Central memory CD4-positive, alpha-beta T cell (primary cell): Measurements from ENCODE around the gene LRP1.

Source experiments
- DNase-seq: peaks from one replicate; pipeline ENCODE4 v3.0.0; 2022

Gene LRP1

DNA sequence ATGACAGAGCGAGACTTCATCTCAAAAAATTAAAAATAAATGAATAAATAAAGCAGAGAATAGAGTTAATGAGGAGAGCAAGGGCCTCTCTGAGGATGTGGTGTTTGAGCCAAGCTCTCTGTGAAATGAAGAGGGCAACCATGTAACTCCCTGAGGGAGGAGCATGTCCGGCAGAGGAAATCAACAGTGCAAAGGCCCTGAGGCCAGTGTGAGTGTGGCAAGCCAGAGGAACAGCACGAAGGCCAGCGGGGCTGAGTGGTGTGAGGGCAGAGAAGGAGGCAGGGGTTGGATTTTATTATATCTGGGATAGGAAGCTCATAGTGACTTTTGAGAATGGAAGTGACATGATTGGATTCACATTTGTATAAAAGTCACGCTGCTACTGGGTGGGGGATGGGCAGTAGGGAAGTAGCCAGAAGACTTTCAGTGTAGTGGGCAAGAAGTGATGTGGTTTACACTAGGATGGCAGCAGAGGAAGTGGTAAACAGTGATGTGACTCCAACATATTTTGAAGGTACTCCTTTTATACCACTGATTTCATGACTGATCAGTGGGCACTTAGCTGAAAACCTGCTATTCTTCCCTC lies 29.4 kb downstream of the LRP1 start:
- DNase-seq = no peak

DNA sequence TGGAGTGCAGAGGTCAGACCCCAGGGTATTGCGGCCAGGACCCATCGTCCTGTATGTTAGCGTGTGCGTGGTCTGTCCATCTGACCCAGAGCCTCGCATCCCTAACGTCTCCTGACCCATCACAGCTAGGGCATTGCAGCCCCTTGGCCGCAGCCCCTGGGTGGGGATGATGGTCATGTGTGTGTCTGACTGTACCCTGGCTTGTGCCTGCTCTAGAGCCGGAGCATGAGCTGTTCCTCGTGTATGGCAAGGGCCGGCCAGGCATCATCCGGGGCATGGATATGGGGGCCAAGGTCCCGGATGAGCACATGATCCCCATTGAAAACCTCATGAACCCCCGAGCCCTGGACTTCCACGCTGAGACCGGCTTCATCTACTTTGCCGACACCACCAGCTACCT lies 29.9 kb downstream of the LRP1 start:
- DNase-seq = no peak

DNA sequence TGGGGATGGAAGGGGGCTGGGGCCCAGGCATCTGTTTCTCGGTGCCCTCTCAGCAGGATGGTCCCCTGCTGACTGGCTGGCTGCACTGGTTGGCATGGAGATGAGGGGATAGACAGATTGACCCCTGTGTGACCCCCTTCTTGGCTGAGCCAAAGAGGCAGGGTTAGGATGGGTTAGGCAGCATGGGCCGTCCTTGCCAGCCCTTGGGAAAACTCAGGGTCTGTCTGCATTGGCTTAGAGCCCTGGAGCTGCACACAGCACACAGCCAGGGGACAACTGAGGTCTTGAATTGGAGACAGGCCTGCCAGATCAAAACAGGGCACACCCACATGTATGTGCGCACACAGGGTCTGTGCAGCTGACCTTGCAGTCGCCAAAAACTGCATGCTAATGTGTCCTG lies 30.4 kb downstream of the LRP1 start:
- no peak for DNase-seq

DNA sequence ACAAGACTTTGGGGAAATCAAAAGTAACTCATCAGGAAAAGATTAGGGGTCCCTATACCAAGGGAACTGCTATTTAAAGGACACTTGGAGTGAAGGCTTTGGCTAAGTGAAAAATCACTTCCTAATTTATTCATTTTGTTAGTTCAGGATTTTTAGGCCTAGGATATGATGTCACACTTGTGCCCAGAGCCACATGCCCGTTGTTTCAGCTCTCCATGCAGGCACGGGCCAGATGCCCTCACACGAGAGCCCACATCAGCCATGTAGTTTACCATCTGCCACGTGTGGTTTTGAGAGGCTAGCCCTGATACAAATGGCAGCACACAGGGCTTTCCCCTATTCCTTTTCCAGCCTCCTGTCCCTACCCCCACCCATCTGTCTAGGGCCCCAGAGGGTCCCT lies 31.0 kb downstream of the LRP1 start:
- no peak for DNase-seq

DNA sequence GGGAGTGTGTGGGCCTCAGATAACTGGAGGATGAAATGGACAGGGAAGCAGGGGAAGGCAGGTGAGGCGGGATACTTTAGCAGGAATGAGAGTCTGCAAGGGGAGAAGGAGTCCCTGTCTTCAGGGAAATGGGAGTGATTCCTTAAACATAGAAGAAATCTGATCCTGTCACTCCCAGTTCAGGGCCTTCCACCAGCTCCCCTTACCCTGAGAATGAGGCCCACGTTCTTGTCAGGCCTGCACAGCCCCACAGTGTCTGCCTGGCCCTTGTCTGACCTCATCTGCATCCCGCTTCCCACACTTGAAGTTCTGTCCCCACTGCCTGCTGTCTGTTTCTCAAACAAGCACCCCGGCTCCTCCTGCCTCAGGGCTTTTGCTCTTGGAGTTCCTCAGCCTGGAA lies 31.8 kb downstream of the LRP1 start:
- DNase-seq = no peak

DNA sequence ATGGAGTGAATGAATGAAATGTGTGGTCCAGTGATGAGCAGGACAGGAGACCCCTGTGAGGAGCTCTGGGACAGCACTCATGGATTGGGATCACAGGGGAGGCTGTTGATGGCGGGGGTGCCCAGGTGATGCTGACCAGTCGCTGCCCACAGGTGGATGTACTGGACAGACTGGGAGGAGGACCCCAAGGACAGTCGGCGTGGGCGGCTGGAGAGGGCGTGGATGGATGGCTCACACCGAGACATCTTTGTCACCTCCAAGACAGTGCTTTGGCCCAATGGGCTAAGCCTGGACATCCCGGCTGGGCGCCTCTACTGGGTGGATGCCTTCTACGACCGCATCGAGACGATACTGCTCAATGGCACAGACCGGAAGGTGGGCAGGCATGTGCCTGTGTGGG lies 32.5 kb downstream of the LRP1 start:
- DNase-seq = no peak

DNA sequence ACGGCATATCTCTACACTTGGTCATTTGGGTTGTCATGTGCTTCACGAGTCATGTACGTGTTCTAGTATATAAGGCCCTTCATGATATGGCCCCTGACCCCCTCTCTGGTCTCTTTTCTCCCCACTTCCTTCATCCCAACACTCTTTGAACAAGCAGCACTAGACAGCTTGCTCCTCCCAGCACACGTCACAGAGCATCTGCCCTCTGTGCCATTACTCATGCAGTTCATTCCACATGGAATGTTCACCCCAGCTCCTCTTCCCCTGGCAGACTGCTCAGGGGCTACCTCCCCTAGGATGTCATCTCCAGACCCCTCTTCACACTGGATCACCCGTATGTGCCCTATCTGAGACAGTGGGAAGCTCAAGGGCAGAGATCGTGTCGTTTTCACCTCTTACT lies 33.2 kb downstream of the LRP1 start:
- DNase-seq = no peak

DNA sequence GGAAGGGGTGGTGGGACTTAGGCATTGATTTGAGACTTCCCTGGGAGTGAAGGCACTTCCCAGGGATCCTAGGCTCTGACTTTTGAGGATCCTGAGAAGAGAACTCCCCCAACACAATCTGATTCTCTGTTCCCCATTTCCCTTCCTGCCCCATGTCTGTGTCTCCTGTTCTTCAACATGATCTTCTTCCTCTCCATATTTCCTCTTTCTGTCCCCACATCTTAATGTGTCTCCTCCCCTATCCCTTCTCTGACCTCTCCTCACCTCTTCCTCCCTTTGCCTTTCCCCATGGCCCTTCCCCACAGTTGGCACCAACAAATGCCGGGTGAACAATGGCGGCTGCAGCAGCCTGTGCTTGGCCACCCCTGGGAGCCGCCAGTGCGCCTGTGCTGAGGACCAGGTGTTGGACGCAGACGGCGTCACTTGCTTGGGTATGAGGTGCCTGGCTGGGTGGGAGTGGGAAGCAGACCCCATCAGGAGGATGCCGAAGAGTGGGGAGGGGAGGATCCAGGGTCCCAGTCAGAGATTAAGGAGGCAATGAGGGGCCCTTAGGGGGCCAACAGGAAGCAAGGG lies 34.4 kb downstream of the LRP1 start:
- no peak for DNase-seq

DNA sequence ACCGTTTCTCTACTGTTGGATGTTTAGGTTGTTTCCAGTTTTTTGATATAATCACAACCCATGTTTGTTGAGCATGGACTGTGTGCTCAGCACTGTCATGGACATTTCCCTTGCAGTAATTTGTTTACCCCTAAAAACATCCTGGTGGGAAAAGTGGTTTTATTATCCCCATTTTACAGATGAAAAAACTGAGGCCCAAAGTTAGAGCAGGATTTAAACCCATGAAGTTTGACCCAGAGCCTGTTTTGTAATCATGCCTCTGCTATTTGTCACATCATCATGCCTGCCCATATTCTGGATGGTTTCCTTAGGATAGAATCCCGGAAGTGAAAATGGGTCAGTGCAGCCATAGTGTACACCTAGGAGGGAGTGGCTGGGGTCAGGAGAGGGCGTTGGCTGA lies 36.2 kb downstream of the LRP1 start:
- no peak for DNase-seq

DNA sequence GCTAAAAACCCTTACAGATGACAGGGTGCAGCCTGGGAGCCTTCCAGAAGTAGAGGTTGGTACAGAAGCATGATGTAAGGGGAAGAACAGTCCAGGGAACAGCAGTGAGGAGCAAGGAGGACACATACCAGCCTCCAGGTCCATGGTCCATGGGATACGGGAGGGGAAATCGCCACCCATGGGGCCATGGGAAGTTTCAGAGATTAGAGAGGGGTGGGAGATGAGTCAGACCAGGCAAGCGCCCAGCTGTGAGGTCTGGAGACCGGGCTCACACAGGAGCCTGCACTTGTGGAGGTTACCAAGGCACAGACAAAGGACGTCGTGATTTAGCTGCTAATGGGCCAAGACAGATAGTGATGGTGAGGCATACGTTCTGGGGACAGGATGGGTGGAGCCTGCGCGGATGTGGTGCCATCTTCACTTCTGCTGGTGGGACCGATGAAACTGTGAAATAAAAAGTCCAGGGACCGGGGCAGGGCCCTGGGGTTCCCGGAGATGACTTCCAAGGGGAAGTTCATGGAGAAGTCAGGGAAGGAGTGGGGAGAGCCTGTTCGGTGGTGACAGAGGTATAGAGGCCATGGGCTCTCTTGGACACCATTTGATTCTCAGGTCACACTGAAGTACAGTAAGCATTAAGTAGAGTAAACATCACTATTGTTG lies 36.8 kb downstream of the LRP1 start:
- DNase-seq = no peak

DNA sequence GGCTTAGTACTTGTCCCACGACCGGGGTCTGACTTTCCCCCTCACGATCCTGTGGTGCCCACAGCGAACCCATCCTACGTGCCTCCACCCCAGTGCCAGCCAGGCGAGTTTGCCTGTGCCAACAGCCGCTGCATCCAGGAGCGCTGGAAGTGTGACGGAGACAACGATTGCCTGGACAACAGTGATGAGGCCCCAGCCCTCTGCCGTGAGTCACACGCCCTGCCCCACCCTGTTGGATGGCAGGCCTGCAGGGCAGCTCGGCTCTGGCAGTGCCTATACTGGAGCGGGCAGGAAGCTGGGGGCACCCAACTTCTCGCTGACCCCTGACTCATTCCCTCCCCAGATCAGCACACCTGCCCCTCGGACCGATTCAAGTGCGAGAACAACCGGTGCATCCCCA lies 37.5 kb downstream of the LRP1 start:
- DNase-seq = no peak

DNA sequence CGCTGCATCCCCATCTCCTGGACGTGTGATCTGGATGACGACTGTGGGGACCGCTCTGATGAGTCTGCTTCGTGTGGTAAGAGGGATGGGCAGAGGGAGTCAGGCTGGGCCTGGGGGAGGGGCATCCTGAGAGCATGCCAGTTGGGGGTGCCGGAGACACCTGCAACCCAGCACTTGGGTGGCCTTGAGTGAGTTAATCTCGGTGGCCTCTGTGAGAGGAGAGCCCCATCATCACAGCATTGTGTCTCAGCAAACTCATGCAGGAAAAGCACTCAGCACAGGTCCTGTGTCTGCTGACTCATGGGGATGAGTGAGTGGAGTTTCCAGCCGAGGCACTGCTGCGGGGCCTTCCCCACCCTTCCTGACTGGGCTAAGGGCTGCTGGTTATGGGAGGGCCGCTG lies 38.7 kb downstream of the LRP1 start:
- no peak for DNase-seq

DNA sequence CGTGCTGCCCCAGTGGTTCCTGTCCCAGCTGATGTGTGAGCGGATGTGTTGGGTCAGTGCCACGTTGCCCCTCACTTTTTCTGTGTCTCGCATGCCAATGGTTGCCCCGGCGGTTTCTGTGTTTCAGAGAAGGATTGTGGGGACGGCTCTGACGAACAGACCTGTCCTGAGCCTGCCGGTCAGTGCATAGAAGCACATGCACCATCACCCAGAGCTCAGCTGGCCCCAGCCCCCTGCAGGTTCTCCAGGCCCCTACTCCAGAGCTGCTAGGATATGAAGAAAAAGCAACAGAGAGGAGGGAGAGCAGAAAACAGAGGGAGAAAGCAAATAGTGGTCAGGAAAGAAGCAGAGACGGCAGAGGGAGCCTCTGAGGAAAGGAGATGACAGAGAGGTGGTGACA lies 39.8 kb downstream of the LRP1 start:
- DNase-seq = no peak

DNA sequence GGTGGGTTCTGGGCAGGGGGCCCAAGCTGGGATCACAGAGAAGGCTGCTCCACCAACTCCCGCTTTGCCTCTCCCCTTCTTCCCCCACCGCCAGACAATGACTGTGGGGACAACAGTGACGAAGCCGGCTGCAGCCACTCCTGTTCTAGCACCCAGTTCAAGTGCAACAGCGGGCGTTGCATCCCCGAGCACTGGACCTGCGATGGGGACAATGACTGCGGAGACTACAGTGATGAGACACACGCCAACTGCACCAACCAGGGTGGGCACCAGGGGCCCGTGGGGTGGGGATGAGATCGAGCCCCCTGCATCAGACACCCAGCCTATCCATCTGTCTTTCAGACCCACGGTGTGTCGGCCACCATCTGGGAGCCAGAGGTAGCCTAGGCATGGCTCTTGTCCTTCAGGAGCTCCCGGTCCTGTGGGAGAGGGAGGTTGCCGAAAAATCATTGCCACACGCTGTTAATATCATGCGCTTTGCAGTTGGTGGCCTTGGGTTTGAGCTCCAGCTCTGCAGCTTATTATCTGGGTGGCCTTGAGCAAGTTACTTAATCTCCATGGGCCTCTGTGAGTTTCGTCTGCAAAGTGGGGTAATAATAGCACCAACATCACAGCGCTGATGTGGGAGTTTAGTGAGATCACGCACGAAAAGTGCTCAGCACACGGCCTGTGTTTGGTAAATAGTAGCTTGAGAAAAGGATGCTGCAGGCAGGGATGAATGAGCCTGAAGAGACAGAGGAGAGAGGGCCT lies 40.9 kb downstream of the LRP1 start:
- DNase-seq = no peak

DNA sequence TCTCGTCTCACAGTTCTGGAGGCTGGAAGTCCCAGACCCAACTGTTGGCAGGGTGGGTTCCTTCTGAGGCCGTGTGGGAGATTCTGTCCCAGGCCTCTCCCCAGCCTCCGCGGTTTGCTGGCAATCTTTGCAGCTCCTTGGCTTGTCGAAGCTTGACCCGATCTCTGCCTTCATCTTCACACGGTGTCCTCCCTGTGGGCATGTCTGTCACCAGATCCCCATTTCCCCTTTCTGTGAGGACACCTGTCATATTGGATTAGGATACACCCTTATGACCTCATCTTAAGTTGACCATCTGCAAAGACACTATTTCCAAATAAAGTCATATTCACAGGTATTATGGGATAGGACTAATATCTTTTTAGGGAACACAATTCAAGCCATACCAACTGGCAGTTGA lies 41.7 kb downstream of the LRP1 start:
- no peak for DNase-seq

DNA sequence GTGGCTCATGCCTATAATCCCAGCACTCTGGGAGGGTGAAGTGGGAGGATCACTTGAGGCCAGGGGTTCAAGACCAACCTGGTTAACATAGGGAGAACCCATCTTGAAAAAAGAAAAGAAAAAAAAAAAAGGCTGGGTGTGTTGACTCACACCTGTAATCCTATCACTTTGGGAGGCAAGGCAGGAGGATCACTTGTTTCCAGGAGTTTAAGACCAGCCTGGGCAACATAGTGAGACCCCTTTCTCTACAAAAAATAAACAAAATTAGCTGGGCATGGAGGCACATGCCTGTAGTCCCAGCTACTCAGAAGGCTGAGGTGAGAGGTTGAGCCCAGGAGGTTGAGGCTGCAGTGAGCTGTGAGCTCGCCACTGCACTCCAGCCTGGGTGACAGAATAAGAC lies 42.1 kb downstream of the LRP1 start:
- no peak for DNase-seq

DNA sequence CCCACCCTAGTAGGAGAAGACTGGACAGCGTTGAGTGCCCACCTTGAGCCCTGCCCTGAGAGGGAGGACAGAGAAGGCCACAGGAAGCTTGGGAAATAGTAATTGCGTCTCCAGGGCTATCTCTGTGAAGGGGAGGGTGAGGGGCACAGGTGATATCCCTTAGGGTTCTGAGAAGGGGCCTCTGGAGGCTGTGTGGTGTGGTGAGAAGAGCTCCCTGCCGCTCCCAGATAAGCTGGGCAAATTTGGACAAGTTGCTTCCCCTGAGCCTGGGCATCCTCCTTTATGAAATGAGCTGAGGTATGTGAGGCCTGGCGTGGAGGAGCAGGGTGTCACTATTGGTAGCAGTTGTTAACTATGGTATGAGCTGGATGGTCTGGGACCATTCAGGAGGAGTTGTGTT lies 42.6 kb downstream of the LRP1 start:
- DNase-seq = no peak

DNA sequence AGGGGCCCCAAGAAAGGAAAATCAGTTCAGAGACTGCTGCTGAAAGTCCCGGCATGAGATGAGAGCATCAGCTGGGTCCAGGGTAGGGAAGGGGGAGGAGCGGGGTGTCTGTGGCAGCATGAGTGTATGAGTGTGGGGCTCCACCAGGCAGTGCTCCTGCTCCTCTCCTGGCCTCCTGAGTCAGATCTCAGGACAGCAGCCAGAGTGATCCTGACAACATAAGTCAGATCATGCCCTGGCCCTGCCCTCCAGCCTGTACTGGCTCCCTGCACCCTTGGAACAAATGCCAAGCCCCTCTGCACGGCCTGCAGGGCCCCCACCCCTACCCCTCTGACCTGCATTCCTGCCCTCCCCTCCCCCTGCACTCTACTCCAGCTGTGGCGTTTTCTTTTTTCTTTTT lies 43.4 kb downstream of the LRP1 start:
- no peak for DNase-seq

DNA sequence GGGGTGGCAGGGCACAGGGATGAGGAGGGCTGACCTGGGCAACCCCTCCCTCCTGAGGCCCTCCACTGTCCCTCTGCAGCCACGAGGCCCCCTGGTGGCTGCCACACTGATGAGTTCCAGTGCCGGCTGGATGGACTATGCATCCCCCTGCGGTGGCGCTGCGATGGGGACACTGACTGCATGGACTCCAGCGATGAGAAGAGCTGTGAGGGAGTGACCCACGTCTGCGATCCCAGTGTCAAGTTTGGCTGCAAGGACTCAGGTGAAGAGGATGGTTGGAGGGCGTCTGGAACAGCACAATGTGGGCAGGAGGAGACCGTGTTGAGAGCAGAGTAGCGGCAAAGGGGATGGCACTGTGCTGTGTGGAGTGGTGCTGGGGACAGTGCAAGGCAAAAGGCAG lies 44.8 kb downstream of the LRP1 start:
- DNase-seq = no peak

DNA sequence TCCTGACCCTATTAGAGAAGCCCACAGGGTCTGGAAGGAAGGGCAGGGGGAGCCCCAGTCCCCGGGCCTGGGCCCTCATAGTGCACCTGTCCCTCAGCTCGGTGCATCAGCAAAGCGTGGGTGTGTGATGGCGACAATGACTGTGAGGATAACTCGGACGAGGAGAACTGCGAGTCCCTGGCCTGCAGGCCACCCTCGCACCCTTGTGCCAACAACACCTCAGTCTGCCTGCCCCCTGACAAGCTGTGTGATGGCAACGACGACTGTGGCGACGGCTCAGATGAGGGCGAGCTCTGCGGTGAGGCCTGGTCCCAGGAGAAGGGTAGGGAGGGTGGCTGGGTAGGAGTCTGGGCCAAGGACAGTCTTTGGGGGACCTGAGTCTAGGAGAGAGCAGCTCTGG lies 45.4 kb downstream of the LRP1 start:
- no peak for DNase-seq

DNA sequence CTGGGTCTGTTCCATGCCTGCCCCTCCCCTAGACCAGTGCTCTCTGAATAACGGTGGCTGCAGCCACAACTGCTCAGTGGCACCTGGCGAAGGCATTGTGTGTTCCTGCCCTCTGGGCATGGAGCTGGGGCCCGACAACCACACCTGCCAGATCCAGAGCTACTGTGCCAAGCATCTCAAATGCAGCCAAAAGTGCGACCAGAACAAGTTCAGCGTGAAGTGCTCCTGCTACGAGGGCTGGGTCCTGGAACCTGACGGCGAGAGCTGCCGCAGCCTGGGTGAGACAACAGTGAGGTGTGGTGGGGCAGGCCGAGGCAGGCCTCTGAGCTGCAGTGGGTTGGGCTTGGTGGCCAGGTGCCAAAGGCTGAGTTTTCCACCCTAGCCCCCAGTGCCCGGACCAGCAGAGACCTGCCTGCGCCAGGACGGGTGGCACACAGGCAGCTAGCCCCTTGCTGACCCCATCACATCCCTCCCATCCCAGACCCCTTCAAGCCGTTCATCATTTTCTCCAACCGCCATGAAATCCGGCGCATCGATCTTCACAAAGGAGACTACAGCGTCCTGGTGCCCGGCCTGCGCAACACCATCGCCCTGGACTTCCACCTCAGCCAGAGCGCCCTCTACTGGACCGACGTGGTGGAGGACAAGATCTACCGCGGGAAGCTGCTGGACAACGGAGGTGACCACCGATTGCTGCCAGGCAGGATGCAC lies 47.3 kb downstream of the LRP1 start:
- DNase-seq = no peak

DNA sequence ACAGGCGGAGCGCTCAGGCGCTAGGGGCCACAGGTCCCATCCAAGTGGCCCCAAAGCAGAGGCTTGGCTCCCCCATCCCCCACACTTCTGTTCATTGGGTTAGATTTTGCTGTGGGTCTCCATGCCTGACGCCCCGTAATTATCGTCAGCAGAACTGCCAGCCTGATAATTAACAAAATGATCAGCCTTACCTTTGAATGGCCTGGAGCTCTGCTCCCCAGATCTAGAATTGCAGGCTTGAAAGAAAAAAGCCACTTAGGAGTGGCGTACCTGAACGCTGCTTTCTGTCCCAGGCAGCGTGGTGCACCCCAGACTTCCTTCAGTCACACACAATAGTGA lies 47.8 kb downstream of the LRP1 start:
- no peak for DNase-seq

DNA sequence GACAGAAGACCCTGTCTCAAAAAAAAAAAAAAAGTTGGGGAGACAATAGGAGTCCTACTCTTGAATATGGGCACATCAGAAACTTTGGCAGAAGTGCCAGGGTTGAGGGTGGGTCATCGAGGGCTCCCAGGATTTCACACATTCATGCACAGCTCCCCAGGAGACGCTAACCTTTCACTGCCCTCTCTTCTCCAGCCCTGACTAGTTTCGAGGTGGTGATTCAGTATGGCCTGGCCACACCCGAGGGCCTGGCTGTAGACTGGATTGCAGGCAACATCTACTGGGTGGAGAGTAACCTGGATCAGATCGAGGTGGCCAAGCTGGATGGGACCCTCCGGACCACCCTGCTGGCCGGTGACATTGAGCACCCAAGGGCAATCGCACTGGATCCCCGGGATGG lies 48.6 kb downstream of the LRP1 start:
- no peak for DNase-seq

DNA sequence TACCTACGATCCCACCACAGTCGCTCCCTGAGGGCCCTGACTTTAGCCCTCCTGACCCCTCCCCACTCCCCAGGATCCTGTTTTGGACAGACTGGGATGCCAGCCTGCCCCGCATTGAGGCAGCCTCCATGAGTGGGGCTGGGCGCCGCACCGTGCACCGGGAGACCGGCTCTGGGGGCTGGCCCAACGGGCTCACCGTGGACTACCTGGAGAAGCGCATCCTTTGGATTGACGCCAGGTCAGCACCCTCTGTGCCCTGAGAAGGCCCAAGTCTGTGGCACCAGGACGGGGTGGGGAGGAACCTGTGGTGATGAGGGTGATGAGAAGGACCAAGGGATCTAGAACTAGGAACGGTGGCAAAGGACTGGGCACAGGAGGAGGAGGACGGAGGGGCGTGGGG lies 49.1 kb downstream of the LRP1 start:
- no peak for DNase-seq
